HG03460 (cell line): Measurements from ENCODE around the gene RARRES1.

Experiments used
- ATAC-seq: cut with Tn5 transposase; IDR thresholded peaks from one replicate; pipeline ENCODE4 v1.9.1; 2021; ENCODE audit not compliant: unreplicated experiment

Gene RARRES1

GRCh38 chr3:158766364-158766763, 34.1 kb upstream of the RARRES1 start:
- no peak for ATAC-seq

GRCh38 chr3:158765518-158766205, 33.4 kb upstream of the RARRES1 start:
- ATAC-seq = no peak

GRCh38 chr3:158763421-158763820, 31.2 kb upstream of the RARRES1 start:
- no peak for ATAC-seq

- ATAC-seq = no peak
Observed at GRCh38 chr3:158762701-158763100, 30.4 kb upstream of the RARRES1 start.

- no peak for ATAC-seq
Observed at GRCh38 chr3:158761350-158761749, 29.1 kb upstream of the RARRES1 start.

GRCh38 chr3:158755421-158755820, 23.2 kb upstream of the RARRES1 start:
- no peak for ATAC-seq

- no peak for ATAC-seq
Observed at GRCh38 chr3:158753854-158754253, 21.6 kb upstream of the RARRES1 start.

GRCh38 chr3:158751316-158751715, 19.1 kb upstream of the RARRES1 start:
- ATAC-seq = no peak

- ATAC-seq = no peak
Observed at GRCh38 chr3:158750016-158750415, 17.8 kb upstream of the RARRES1 start.

- ATAC-seq = no peak
Observed at GRCh38 chr3:158749526-158749925, 17.3 kb upstream of the RARRES1 start.

- ATAC-seq = no peak
Observed at GRCh38 chr3:158748237-158748828, 16.1 kb upstream of the RARRES1 start.

GRCh38 chr3:158747417-158747816, 15.2 kb upstream of the RARRES1 start:
- ATAC-seq = no peak

GRCh38 chr3:158745551-158745950, 13.3 kb upstream of the RARRES1 start:
- no peak for ATAC-seq

- ATAC-seq = no peak
Observed at GRCh38 chr3:158744567-158745288, 12.5 kb upstream of the RARRES1 start.

- ATAC-seq = no peak
Observed at GRCh38 chr3:158743664-158744566, 11.7 kb upstream of the RARRES1 start.

GRCh38 chr3:158742871-158743663, 10.8 kb upstream of the RARRES1 start:
- ATAC-seq = no peak

- no peak for ATAC-seq
Observed at GRCh38 chr3:158739661-158740060, 7.4 kb upstream of the RARRES1 start.

- no peak for ATAC-seq
Observed at GRCh38 chr3:158739078-158739477, 6.8 kb upstream of the RARRES1 start.

GRCh38 chr3:158738653-158739052, 6.4 kb upstream of the RARRES1 start:
- no peak for ATAC-seq

- no peak for ATAC-seq
Observed at GRCh38 chr3:158737976-158738615, 5.8 kb upstream of the RARRES1 start.
